ENCODE measurements around the gene SOCS4. TPM values are rescaled to one million over a fixed set of nuclear protein-coding genes. Genes with fewer than 3 reads are reported as not detected.

The SOCS4 gene
- total RNA-seq, 2 experiments from 2014 or later, result 19.5 to 20.7 TPM

DNA sequence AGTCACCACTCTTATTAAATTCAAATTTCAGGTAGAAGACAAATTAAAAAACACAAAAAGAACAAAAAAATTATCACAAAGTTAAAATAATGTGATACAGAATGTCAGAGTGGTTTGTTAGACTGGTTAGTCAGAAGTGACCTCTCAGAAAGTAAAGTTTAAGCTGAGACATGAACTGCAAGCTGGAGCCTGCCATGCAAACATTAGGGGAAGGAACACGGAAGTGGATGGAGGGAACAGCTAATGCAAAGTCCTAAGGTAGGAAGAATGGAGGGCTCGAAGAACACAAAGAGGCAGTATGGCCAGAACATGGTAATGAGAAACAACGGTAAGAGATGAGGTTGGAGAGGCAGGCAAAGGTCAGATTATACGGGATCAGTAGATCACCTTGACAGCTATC lies 41.9 kb upstream of the SOCS4 start:
- POLR2A ChIA-PET, result no interaction called here

GRCh38 chr14:55000381-55000780 lies 26.7 kb upstream of the SOCS4 start:
- no peaks in the 10 kb centered on the region for H3K9me3 ChIP-seq (ENCODE audit: control insufficient read depth in 1 of 2, insufficient read depth in 1 of 2, low read length in 2 of 2)
- Mint-ChIP-seq H3K27ac (no peak overlapping the region), H3K36me3 (ENCODE audit: low read depth) (peaks cover 5% of the 10 kb centered on the region), H3K4me1 (ENCODE audit: low read depth) (no peaks in the 10 kb centered on the region), H3K27me3 (no peaks in the 10 kb centered on the region), H3K9me3 (no peaks in the 10 kb centered on the region), H3K4me3 (no peak overlapping the region)
- ATAC-seq (ENCODE audit: poor library complexity) (no peak), DNase-seq (peak in 3 of 14 experiments; percentile 13 to 30 (median 25))
- TF ChIP-seq, protein P1, sequence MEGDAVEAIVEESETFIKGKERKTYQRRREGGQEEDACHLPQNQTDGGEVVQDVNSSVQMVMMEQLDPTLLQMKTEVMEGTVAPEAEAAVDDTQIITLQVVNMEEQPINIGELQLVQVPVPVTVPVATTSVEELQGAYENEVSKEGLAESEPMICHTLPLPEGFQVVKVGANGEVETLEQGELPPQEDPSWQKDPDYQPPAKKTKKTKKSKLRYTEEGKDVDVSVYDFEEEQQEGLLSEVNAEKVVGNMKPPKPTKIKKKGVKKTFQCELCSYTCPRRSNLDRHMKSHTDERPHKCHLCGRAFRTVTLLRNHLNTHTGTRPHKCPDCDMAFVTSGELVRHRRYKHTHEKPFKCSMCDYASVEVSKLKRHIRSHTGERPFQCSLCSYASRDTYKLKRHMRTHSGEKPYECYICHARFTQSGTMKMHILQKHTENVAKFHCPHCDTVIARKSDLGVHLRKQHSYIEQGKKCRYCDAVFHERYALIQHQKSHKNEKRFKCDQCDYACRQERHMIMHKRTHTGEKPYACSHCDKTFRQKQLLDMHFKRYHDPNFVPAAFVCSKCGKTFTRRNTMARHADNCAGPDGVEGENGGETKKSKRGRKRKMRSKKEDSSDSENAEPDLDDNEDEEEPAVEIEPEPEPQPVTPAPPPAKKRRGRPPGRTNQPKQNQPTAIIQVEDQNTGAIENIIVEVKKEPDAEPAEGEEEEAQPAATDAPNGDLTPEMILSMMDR (IDR thresholded peaks at IDR 0.05), result no peak
- ChIA-PET POLR2A (no interaction called here), CTCF (no interaction called here)
- no peak overlapping the region for H3K4me3 ChIP-seq (ENCODE audit: low read length)
- H3K27me3 ChIP-seq (ENCODE audit: control insufficient read depth in 1 of 2, insufficient read depth in 2 of 2, low read length in 2 of 2), result no peaks in the 10 kb centered on the region
- intact Hi-C loops (cut with DNase I, micrococcal nuclease), result no loop called here
- H3K36me3 ChIP-seq (ENCODE audit: insufficient read depth, low read length), result no peaks in the 10 kb centered on the region
- H3K27ac ChIP-seq (ENCODE audit: low read depth in 1 of 2, low read length in 2 of 2), result no peak overlapping the region
- H3K4me1 ChIP-seq (ENCODE audit: insufficient read depth, low read length), result no peaks in the 10 kb centered on the region

More for the DNA sequence above, 41.9 kb upstream of the SOCS4 start:
- no peak overlapping the region for H3K27ac Mint-ChIP-seq
- no peak overlapping the region for H3K4me3 Mint-ChIP-seq
- no peak for ATAC-seq (ENCODE audit: poor library complexity)
- DNase-seq, result no peak
- intact Hi-C loops (cut with DNase I, micrococcal nuclease), result loop anchor here in 1 of 2 experiments (10.0 kb wide), 1 partner anchor 420 kb away; the partner anchor contains the start of gene SAMD4A
- Histone ChIP-seq H3K4me3 (ENCODE audit: low read length) (no peak overlapping the region), H3K4me1 (ENCODE audit: insufficient read depth, low read length) (no peaks in the 10 kb centered on the region), H3K9me3 (ENCODE audit: control insufficient read depth in 1 of 2, insufficient read depth in 1 of 2, low read length in 2 of 2) (no peaks in the 10 kb centered on the region), H3K27ac (ENCODE audit: low read depth in 1 of 2, low read length in 2 of 2) (no peak overlapping the region), H3K27me3 (ENCODE audit: control insufficient read depth in 1 of 2, insufficient read depth in 2 of 2, low read length in 2 of 2) (no peaks in the 10 kb centered on the region), H3K36me3 (ENCODE audit: insufficient read depth, low read length) (no peaks in the 10 kb centered on the region)
- CTCF ChIA-PET, result no interaction called here
- H3K9me3 Mint-ChIP-seq, result no peaks in the 10 kb centered on the region
- peaks cover 18% of the 10 kb centered on the region for H3K36me3 Mint-ChIP-seq (ENCODE audit: low read depth)
- no peaks in the 10 kb centered on the region for H3K27me3 Mint-ChIP-seq
- no peaks in the 10 kb centered on the region for H3K4me1 Mint-ChIP-seq (ENCODE audit: low read depth)
- TF ChIP-seq, protein P1 (IDR thresholded peaks at IDR 0.05), result no peak

DNA sequence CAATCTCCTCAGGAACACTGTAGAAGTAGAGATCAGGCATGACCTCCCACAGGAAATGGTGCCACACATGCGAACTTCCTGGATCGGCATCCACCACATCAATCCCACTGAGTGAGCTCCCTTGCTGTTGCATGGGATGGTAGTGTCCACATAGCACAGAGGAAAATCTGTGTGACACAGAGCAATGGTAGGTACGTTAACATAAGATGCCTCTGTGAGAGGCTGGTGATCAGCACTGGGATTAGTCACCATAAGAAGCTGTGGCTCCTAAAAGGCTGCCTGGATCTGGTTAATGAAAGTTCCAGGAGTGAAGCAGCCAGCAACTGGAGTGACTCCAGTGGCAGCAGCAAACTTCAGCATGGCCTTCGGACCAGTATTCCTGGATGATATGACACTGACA lies 22.0 kb upstream of the SOCS4 start:
- H3K4me3 Mint-ChIP-seq, result no peak overlapping the region
- H3K27me3 Mint-ChIP-seq, result no peaks in the 10 kb centered on the region
- POLR2A ChIA-PET, result no interaction called here
- H3K27ac Mint-ChIP-seq, result no peak overlapping the region
- no peaks in the 10 kb centered on the region for H3K36me3 ChIP-seq (ENCODE audit: insufficient read depth, low read length)
- TF ChIP-seq, protein P1 (IDR thresholded peaks at IDR 0.05), result no peak
- peaks cover 27% of the 10 kb centered on the region for H3K36me3 Mint-ChIP-seq (ENCODE audit: low read depth)
- CTCF ChIA-PET, result no interaction called here
- H3K4me3 ChIP-seq (ENCODE audit: low read length), result no peak overlapping the region
- intact Hi-C loops (cut with DNase I, micrococcal nuclease), result no loop called here
- no peaks in the 10 kb centered on the region for H3K9me3 ChIP-seq (ENCODE audit: control insufficient read depth in 1 of 2, insufficient read depth in 1 of 2, low read length in 2 of 2)
- DNase-seq, result no peak
- no peak overlapping the region for H3K27ac ChIP-seq (ENCODE audit: low read depth in 1 of 2, low read length in 2 of 2)
- no peaks in the 10 kb centered on the region for H3K9me3 Mint-ChIP-seq
- H3K4me1 ChIP-seq (ENCODE audit: insufficient read depth, low read length), result no peaks in the 10 kb centered on the region
- H3K4me1 Mint-ChIP-seq (ENCODE audit: low read depth), result no peaks in the 10 kb centered on the region
- H3K27me3 ChIP-seq (ENCODE audit: control insufficient read depth in 1 of 2, insufficient read depth in 2 of 2, low read length in 2 of 2), result no peaks in the 10 kb centered on the region
- no peak for ATAC-seq (ENCODE audit: poor library complexity)
